Keratinocyte (primary cell): ENCODE measurements around the gene CGB7.
"Not testable (repeated sequence)": the region's sequence is repeated elsewhere in the genome, so short reads cannot be mapped to it uniquely, and the experiment has no call there.

Source experiments
- CTCF ChIP-seq, 3 experiments: IDR thresholded peaks in 1 of 3; conservative IDR thresholded peaks in 1 of 3; optimal IDR thresholded peaks in 1 of 3; 2 replicates in 2 of 3; 3 replicates in 1 of 3; pipeline versions ENCODE3 to v1.5.1; 2011; ENCODE audit warnings: low read length in 3 of 3, mild to moderate bottlenecking in 3 of 3, moderate library complexity in 2 of 3, control low read depth in 1 of 3, inconsistent platforms in 1 of 3; ENCODE audit not compliant: insufficient read depth in 2 of 3; ENCODE audit errors: extremely low read depth in 1 of 3
- EZH2 ChIP-seq: IDR thresholded peaks from one replicate; pipeline ENCODE4 v1.6.1; 2012; ENCODE audit warnings: inconsistent platforms, mild to moderate bottlenecking, low read length, moderate library complexity

- TF ChIP-seq EZH2 = not testable (repeated sequence)
- TF ChIP-seq CTCF (optimal IDR thresholded peaks at IDR 0.05 in 1 of 3, IDR thresholded peaks at IDR 0.05 in 1 of 3, conservative IDR thresholded peaks at IDR 0.05 in 1 of 3; ENCODE audit: extremely low read depth in 1 of 3, insufficient read depth in 2 of 3, low read length in 3 of 3) = peak in 2 of 3 experiments; percentile 44 to 51
These were observed 20.7 kb downstream of the CGB7 start, which contains the start of gene CGB1 for GRCh38 chr19:49036815-49037214.
